DMS53 (cell line): ENCODE measurements around the gene ZNHIT1.
A peak's percentile ranks its signal among the peaks of the same experiment; 100 is the strongest.
"Not testable (repeated sequence)": the region's sequence is repeated elsewhere in the genome, so short reads cannot be mapped to it uniquely, and the experiment has no call there.

ENCODE experiments used
- DNase-seq: peaks from one replicate; lab custom pipeline; 2025; lab: John Stamatoyannopoulos, UW

ZNHIT1 gene

DNA sequence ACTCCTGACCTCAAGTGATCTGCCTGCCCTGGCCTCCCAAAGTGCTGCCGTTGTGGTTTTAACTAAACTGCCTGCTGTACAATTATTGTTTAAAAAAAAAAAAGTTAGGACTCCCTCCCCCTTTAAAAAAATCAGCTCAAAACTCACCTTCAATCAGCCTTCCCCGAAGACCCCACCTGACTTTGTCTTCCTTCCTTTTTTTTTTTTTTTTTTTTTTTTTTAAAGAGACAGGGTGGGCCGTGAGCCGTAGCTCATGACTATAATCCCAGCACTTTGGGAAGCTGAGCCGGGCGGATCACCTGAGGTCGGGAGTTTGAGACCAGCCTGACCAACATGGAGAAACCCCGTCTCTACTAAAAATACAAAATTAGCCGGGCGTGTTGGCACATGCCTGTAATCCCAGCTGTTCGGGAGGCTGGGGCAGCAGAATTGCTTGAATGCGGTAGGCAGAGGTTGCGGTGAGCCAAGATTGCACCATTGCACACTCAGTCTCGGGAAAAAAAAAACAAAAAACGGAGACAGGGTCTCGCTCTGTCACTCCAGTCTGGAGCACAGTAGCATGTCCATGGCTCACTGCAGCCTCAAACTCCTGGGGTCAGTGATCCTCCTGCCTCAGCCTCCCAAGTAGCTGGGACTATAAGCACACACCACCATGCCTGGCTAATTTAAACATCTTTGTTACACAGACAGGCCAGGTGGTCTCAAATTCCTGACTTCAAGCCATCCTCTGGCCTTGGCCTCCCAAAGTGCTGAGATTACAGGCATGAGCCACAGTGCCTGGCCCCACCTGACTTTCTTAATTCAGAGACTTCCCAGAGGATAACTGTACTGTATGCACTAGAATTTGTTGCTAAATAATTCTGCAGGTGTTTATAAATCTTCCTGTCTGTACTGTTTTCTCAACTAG, 23.7 kb downstream of the ZNHIT1 start:
- no peak for DNase-seq

DNA sequence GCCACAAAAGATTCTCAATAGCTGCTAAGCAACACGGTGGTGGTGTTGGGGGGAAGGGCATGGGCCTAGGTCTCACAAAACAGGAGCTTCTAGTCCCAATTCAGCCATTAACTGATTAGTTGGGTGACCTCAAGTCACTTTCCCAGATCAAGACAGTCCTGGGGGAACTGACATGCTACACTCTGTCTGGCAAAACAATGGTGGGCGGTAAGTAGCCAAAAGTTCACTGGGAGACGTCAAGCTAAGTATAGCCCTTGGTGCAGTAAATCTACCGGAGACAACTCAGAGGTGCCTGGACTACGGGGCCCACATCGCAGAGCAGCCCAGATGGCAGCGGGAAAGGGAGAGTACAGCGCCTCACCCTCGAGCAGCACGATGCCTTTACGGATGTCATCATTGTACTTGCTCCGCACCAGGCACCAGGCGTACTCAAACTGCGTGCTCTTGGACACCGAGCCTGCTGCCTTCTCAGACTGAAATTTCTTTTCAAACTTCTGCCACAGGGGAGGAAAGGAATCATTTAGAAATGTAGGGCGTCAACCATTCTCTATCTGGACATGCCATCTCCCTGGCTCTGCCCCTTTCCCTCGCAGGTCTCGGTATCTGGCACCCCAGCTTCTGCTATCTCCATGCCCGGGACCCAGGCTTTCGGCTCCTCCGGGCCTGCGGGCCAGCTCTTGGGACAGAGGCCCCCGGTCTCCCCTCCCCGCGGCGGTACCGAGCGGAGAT, 25.8 kb downstream of the ZNHIT1 start:
- peak; percentile 63 for DNase-seq

DNA sequence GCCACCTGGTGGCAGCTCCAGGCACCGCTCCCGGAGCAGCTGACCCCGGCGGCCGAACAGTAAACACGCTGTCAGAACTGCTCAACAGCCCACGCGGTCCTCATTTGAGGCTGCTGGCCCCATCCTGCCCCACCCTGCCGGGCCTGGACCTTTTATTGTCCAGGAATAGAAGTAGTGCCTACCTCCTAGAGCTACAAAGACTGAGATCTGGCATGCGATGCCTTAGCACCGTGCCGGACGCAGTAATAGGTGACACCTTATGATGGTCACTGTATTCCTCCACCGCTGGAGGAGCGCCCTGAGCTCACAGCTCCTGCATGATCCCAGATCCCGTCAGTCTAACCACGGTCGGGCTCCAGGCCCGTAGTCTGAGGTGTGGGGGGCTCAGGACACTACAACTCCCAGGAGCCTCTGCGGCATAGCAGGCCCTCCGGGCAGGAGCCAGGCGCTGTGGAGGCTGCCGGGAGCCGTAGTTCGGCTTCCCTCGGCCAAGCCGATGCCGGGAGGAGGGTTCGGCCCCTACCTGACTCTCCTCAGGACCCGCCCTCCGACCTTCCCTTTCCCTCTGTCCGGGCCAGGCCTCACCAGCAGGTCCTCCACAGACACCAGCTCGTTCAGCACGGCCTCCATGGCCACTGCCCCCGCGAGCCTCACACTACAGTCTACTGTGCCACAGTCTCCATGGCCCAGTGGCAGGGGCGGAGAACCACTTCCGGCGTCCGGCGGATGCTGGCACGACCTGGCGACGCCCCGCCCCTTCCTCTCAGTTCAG, 26.6 kb downstream of the ZNHIT1 start, which contains the start of gene FIS1:
FIS1 (minus strand) TSS at position 707 of the 772 bp plus-strand sequence; CDS start at position 630, 77 bp downstream.
- peak; percentile 98 for DNase-seq

DNA sequence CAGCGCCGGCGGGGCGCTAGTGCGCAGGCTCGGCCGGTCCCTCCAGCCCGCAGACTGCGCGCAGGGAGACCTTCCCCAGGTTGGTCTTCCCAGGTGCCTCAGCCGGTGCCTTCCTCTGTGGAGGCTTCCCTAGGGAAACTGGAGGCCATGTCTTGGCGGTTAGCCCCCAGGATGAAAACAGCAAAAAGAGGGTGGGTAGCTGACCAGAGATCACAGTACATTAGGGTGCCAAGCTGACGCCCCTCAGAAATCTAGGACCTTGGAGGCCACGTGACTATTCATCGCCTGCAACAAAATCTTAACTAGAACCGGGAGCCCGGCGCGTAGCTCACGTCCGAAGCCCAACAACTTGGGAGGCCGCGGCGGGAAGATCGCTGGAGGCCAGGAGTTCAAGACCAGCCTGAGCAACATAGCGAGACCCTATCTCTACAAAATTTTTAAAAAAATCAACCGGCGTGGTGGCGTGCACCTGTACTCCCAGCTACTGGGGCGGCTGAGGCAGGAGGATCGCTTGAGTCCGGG, 27.2 kb downstream of the ZNHIT1 start:
- DNase-seq: no peak

DNA sequence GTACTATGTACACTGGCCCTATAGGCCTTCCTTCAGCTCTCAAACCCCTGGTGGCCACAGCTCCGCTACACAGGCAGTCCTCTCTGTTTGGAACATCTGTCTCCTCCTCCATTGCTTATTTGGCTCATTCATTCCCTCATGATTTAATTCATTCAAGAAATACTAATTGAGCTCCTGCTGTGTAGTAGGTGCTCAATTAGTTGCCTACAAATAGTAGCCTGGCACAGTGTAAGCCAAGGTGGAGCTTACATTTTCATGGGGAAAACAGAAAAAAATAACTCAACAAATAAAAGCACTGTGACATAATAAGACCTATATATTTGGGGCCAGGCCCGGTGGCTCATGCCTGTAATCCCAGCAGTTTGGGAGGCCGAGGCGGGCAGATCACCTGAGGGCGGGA, 30.3 kb downstream of the ZNHIT1 start:
- no peak for DNase-seq

DNA sequence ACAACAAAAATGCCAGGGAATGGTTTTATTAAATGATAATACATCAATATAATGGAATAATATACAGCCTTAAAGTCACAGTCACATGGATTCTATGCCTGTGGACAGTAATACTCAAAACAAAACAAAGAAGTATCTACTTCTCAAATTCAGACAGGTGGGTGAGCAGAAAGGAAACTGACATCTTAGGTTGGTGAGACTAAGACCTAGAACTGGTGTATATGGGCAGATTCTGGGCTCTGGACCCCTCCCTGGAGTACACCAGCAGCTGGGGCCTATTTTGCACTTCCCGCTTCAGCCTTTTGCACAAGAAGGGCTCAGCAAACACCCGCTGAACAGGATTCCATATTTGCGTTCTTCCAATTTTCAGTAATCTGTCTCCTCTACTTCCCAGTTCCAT, 32.4 kb downstream of the ZNHIT1 start:
- DNase-seq: no peak

DNA sequence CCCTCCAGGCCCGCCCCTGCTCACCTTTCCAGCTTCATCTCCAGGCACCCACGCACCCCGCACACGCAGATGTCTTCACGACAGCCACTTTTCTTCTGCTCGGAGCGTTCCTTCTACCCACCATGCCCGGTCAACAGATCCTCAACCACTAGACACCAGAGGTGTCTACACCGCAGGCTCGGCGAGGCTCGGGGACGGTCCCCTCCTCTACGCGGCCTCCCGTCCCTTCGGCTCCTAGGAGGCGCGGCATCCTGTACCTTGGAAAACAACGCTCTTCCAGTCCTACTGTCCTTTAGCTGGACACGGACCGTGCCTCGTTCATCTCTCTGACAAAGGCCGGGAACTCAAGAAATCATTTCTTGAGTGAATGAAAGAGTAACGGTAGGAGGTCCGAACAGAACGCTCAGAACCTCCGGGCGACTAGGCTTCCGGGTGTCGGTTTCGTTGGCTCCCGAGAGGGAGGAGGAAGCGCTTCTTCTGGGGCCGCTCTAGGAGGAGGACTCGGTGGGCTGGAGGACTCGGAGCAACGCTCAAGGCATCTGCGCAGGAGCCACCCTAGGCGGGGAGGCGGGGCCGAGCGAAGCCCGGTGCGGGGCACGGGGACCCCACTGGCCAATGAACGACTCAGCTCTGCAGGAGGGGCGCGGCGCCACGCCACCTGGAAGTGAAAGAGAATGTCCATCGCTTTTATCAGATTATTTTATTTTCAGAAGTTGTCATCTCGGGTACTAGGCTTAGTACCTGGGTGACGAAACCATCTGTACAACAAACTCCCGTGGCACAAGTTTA, 34.1 kb downstream of the ZNHIT1 start:
- peak; percentile 100 for DNase-seq

DNA sequence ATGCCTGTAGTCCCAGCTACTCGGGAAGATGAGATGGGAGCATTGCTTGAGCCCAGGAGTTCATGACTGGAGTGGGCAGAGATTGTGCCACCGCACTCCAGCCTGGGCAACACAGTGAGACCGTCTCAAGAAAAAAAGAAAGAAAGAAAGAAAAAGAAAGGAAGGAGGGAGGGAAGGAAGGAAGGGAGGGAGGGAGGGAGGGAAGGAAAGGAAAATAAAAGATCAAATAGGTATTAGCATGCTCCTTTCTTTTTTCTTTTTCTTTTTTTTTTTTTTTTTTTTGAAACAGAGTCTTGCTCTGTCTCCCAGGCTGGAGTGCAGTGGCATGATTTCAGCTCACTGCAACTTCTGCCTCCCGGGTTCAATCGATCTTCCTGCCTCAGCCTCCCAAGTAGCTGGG, 35.2 kb downstream of the ZNHIT1 start:
- DNase-seq: not testable (repeated sequence)

DNA sequence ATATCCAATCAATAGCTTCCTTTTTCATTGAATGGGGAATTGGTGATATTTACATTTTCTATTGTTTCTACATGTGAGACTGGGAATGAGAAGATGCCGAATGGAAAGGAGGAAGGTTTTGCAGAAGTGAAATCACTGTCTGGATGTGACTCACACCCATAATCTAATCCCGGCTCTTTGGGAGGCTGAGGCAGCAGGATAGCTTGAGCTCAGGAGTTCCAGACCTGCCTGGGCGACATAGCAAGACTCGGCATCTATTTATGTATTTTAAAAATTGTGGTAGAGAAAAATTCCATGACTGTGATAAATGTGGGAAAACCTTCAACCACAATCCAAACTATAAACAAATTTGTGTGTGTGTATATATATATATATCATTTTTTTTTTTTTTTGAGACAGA, 37.8 kb downstream of the ZNHIT1 start:
- no peak for DNase-seq

DNA sequence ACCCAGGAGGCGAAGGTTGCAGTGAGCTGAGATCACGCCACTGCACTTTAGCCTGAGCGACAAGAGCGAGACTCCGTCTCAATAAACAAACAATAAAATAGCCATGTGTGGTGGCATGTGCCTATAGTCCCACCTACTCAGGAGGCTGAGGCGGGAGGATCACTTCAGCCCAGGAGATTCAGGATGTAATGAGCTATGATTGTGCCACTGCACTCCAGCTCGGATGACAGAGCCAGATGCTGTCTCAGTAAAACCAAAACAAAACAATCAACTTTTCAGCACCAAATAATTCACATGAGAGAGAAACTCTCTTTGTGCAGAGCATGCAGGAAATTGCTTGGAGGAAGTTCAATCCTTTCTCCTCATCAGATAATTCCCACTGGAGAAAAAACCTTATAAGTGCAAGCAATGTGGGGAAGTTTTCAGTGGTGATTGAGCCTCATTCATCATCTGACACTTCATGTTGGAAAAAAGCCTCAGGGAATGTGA, 40.3 kb downstream of the ZNHIT1 start:
- no peak for DNase-seq

DNA sequence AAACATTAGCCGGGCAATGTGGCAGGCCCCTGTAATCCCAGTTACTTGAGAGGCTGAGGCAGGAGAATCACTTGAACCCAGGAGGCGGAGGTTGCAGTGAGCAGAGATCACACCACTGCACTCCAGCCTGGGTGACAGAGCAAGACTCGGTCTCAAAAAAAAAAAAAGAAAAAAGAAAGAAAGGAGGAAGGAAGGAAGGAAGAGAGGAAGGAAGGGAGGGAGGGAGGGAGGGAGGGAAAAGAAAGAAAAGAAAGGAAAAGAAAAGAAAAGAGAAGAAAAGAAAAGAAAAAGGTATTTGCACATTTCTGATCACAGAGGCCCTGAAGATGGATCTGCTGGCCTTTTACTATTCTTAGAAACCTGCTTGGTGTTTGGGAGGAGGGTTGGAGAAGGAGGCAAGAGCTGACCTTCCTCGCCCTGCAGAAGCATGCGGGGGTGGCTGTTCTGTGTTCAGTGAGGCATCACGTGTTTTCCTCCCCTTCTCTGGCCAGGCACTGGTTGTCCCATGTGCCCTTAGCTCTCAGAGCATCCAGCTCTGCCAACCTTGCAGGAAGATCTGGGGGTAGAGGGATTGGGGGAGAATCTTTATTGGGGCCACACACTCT, 46.2 kb downstream of the ZNHIT1 start:
- not testable (repeated sequence) for DNase-seq

DNA sequence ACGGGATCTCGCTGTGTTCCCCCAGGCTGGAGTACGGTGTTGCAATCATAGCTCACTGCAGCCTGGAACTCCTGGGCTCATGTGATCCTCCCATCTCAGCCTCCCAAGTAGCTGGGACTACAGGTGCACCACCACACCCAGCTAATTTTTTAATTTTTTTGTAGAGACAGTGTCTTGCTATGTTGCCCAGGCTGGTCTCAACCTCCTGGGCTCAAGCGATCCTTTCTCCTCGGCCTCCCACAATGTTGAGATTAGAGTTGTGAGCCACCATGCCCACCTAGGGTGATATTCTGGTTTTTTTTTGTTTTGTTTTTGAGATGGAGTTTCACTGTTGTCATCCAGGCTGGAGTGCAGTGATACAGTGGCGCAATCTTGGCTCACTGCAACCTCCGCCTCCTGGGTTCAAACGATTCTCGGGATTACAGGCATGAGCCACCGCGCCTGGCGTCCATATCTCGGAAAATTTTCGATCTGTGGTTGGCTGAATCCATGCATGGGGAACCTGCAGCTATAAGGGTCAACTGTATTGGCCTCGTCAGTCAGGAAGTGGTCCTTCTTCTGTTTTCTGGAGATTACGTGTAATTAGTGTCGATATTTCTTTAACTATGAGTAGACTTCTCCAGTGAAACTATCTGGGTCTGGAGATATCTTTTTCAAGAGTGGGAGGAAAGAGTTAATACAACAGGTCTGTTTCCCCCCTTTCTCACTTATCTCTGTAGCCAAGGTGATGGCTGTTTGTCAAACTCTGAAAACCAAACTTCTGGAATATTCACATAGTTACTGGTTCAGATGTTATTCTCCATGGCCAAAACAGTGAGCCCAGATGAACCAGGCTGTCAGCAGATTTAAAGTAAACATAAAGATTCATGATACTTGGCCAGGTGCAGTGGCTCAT, 47.9 kb downstream of the ZNHIT1 start:
- no peak for DNase-seq

DNA sequence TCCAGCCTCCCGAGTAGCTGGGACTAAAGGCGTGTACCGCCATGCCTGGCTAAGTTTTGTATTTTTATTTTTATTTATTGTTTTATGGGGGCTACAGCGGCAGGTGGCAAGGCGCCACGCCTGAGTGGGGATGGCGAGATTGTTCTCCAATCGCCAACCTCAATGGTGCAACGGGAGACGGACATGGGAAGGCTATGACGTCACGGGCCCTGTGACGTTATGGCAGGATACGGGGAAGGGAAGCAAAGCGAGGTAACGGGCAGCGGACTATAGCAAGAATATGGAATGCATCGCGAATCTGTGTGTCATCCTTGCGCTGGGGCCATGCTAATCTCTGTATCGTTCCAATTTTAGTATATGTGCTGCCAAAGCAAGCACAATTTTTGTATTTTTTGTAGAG, 51.7 kb downstream of the ZNHIT1 start:
- DNase-seq: no peak

DNA sequence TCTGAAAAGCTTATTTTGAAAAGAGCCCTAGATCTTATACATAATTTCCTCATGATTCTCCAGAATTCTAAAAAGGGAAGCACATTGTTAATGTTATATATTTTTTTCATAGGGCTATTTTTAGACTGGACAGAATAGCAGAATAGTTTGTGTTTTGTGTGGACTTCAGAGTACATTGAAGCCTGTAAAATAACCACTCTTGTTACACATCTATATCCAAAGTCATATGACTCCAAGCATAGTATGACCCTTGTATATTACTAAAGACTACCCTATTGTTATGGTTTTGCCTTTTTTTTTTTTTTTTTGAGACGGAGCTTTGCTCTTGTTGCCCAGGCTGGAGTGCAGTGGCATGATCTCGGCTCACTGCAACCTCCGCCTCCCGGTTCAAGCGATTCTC, 53.1 kb downstream of the ZNHIT1 start:
- no peak for DNase-seq

DNA sequence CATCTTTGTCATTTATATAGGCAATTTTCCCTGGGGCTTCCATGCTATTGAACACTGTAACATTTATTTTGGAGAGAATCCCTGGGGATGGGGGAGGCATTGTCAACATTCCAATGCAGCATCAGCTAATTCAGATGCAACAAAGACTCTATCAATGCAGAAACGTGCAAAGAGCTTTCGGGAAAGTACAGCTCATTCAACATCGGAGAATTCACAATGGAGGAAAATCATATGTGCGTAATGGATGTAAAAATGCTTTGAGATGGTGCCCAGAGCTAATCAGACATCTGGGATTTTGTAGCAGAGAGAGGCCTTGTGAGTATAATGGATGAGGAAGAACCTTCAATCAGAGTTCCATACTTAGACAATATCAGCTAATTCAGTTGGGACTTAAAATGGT, 55.2 kb downstream of the ZNHIT1 start:
- no peak for DNase-seq
